CD14-positive monocyte (primary cell): ENCODE measurements around the gene LTO1. TPM values are rescaled to one million over a fixed set of nuclear protein-coding genes. Genes with fewer than 3 reads are reported as not detected.

Source experiments
- DNase-seq, 3 donors: peaks; one replicate each; pipeline ENCODE4 v3.0.0-alpha.2; 2011 to 2022
- H2AFZ ChIP-seq: 2 replicates; pipeline ENCODE4 v1.6.0; 2012; ENCODE audit warnings: mild to moderate bottlenecking, low read depth, low read length, inconsistent platforms; ENCODE audit not compliant: insufficient read depth, poor library complexity, severe bottlenecking
- H3K27ac ChIP-seq, 2 donors: 1 replicate in 1 of 2; 2 replicates in 1 of 2; pipeline ENCODE4 v1.5.1; 2012 to 2013; ENCODE audit warnings: low read length in 2 of 2, control low read depth in 1 of 2, inconsistent platforms in 1 of 2, low read depth in 1 of 2, mild to moderate bottlenecking in 1 of 2
- H3K27me3 ChIP-seq, 2 donors: one replicate each; pipeline versions ENCODE4 v1.6.0 to v1.6.1; 2011 to 2013; ENCODE audit warnings: low read length in 2 of 2; ENCODE audit not compliant: control insufficient read depth in 2 of 2, insufficient read depth in 2 of 2
- H3K36me3 ChIP-seq, 2 donors: replicated peaks in 1 of 2; 1 replicate in 1 of 2; 2 replicates in 1 of 2; pipeline versions ENCODE4 v1.5.1 to v1.6.1; 2012 to 2013; ENCODE audit warnings: low read length in 2 of 2, control low read depth in 1 of 2, inconsistent platforms in 1 of 2, mild to moderate bottlenecking in 1 of 2; ENCODE audit not compliant: insufficient read depth in 2 of 2, control insufficient read depth in 1 of 2
- H3K4me1 ChIP-seq, 2 donors: 1 replicate in 1 of 2; 2 replicates in 1 of 2; pipeline versions ENCODE4 v1.5.1 to v1.6.1; 2012 to 2013; ENCODE audit warnings: low read length in 2 of 2, control low read depth in 1 of 2, inconsistent platforms in 1 of 2, mild to moderate bottlenecking in 1 of 2, moderate library complexity in 1 of 2; ENCODE audit not compliant: insufficient read depth in 2 of 2, control insufficient read depth in 1 of 2
- H3K4me2 ChIP-seq: replicated peaks from 2 replicates; pipeline ENCODE3; 2012; ENCODE audit warnings: low read length, moderate library complexity, mild to moderate bottlenecking; ENCODE audit not compliant: poor library complexity, severe bottlenecking; ENCODE audit errors: extremely low read depth
- H3K4me3 ChIP-seq, 3 experiments: fragments of 200-600 bp in 1 of 3; sonication (generic) in 1 of 3; replicated peaks in 1 of 3; 1 replicate in 2 of 3; 2 replicates in 1 of 3; pipeline ENCODE4 v1.5.1; 2011 to 2013; ENCODE audit warnings: low read length in 3 of 3, mild to moderate bottlenecking in 3 of 3, control low read depth in 2 of 3, low read depth in 2 of 3, inconsistent platforms in 1 of 3, moderate library complexity in 1 of 3
- H3K79me2 ChIP-seq: 2 replicates; pipeline ENCODE4 v1.6.0; 2012; ENCODE audit warnings: mild to moderate bottlenecking, control low read depth, inconsistent platforms, low read length, moderate library complexity; ENCODE audit not compliant: insufficient read depth
- H3K9ac ChIP-seq: 2 replicates; pipeline ENCODE4 v1.6.0; 2017; ENCODE audit warnings: low read length, mild to moderate bottlenecking; ENCODE audit not compliant: insufficient read depth, poor library complexity, severe bottlenecking
- H3K9me3 ChIP-seq, 2 donors: replicated peaks in 1 of 2; 1 replicate in 1 of 2; 2 replicates in 1 of 2; pipeline versions ENCODE4 v1.5.1 to v1.6.1; 2012 to 2013; ENCODE audit warnings: low read length in 2 of 2, control low read depth in 1 of 2; ENCODE audit not compliant: control insufficient read depth in 1 of 2, insufficient read depth in 1 of 2
- H4K20me1 ChIP-seq: 2 replicates; pipeline ENCODE4 v1.6.0; 2012; ENCODE audit warnings: mild to moderate bottlenecking, low read length, control low read depth, moderate library complexity; ENCODE audit not compliant: insufficient read depth
- H3K27ac Mint-ChIP-seq, 7 donors: one replicate each; pipeline ENCODE4 v1.8.0; 2020; ENCODE audit warnings: mild to moderate bottlenecking in 7 of 7, mixed read lengths in 7 of 7, moderate library complexity in 6 of 7, inconsistent platforms in 2 of 7
- H3K27me3 Mint-ChIP-seq, 3 donors: one replicate each; pipeline ENCODE4 v1.8.0; 2021 to 2022; ENCODE audit warnings: low read depth in 3 of 3, mild to moderate bottlenecking in 3 of 3, mixed read lengths in 3 of 3, moderate library complexity in 3 of 3, inconsistent platforms in 1 of 3
- H3K36me3 Mint-ChIP-seq, 2 donors: one replicate each; pipeline ENCODE4 v1.8.0; 2020; ENCODE audit warnings: mixed read lengths in 2 of 2, inconsistent platforms in 1 of 2, mild to moderate bottlenecking in 1 of 2
- H3K4me1 Mint-ChIP-seq: one replicate; pipeline ENCODE4 v1.8.0; 2020; ENCODE audit warnings: mild to moderate bottlenecking, mixed read lengths
- H3K4me3 Mint-ChIP-seq, 2 donors: one replicate each; pipeline ENCODE4 v1.8.0; 2020; ENCODE audit warnings: mild to moderate bottlenecking in 2 of 2, mixed read lengths in 2 of 2, moderate library complexity in 1 of 2
- H3K9me3 Mint-ChIP-seq, 7 donors: one replicate each; pipeline ENCODE4 v1.8.0; 2020 to 2022; ENCODE audit warnings: mixed read lengths in 7 of 7, mild to moderate bottlenecking in 6 of 7, moderate library complexity in 6 of 7, inconsistent platforms in 2 of 7
- CTCF ChIP-seq: fragments of 200-600 bp; IDR thresholded peaks from one replicate; pipeline ENCODE4 v1.8.0; 2022; ENCODE audit warnings: antibody characterized with exemption, mild to moderate bottlenecking
- WGBS: methylation state at CpG from one replicate; pipeline ENCODE4 v1.1.5; 2013; ENCODE audit warnings: missing lambda C conversion rate; ENCODE audit not compliant: insufficient coverage; 5-methylcytosine and 5-hydroxymethylcytosine counted together
- intact Hi-C, 2 donors: fragments of 100-400 bp; cut with micrococcal nuclease; formaldehyde crosslinking; loops; one replicate each; pipeline versions ENCODE4 v1.15.0 to v1.15.1; 2023
- polyA plus RNA-seq, 3 donors: library from polyadenylated mRNA; depleted of rRNA in 1 of 3; unstranded in 2 of 3; stranded (reverse) in 1 of 3; fragments of 300-500 nt in 2 of 3; fragments of >200 nt in 1 of 3; fragmentation: Illumina TruSeq in 2 of 3; gene quantifications; 1 replicate in 2 of 3; 2 replicates in 1 of 3; pipeline ENCODE4 v1.2.3, GENCODE V29; 2012 to 2021

LTO1 gene
- polyA plus RNA-seq, 3 donors = 3.9 to 27.1 (median 5.2) TPM

- no peaks in the 10 kb centered on the region for H3K36me3 Mint-ChIP-seq
- H3K27me3 Mint-ChIP-seq = peaks cover 0 to 6% (median 5%) of the 10 kb centered on the region in 3 donors
- 98% methylated on average over 15 of the region's 23 CpGs for WGBS
- no peaks in the 10 kb centered on the region for H3K9me3 Mint-ChIP-seq
- H3K36me3 ChIP-seq = no peaks in the 10 kb centered on the region
- H3K9me3 ChIP-seq = no peaks in the 10 kb centered on the region
- intact Hi-C loops = no loop called here
- no peak overlapping the region for H3K27ac ChIP-seq
- H3K4me3 ChIP-seq = no peak overlapping the region
- TF ChIP-seq CTCF = no peak
- no peaks in the 10 kb centered on the region for H3K79me2 ChIP-seq
- H3K4me1 Mint-ChIP-seq = no peaks in the 10 kb centered on the region
- H4K20me1 ChIP-seq = no peaks in the 10 kb centered on the region
- H3K4me3 Mint-ChIP-seq = no peak overlapping the region
- H2AFZ ChIP-seq = no peak overlapping the region
- H3K9ac ChIP-seq = no peak overlapping the region
- H3K27me3 ChIP-seq = no peaks in the 10 kb centered on the region
- H3K4me2 ChIP-seq = no peak overlapping the region
- no peaks in the 10 kb centered on the region for H3K4me1 ChIP-seq
- DNase-seq = no peak
- no peak overlapping the region for H3K27ac Mint-ChIP-seq
Measured at GRCh38 chr11:69653406-69653960, 21.7 kb downstream of the LTO1 start.

GRCh38 chr11:69652999-69653398 lies 22.2 kb downstream of the LTO1 start:
- no peaks in the 10 kb centered on the region for H4K20me1 ChIP-seq
- no peak overlapping the region for H3K4me3 ChIP-seq
- no peak overlapping the region for H2AFZ ChIP-seq
- no peaks in the 10 kb centered on the region for H3K4me1 Mint-ChIP-seq
- H3K27ac ChIP-seq = no peak overlapping the region
- no peak overlapping the region for H3K27ac Mint-ChIP-seq
- TF ChIP-seq CTCF = no peak
- H3K27me3 Mint-ChIP-seq = peaks cover 0 to 6% (median 5%) of the 10 kb centered on the region in 3 donors
- 68% methylated on average over 5 of the region's 11 CpGs for WGBS
- no peak overlapping the region for H3K4me2 ChIP-seq
- H3K4me1 ChIP-seq = no peaks in the 10 kb centered on the region
- H3K27me3 ChIP-seq = no peaks in the 10 kb centered on the region
- no peak overlapping the region for H3K4me3 Mint-ChIP-seq
- no peaks in the 10 kb centered on the region for H3K36me3 ChIP-seq
- no peak for DNase-seq
- intact Hi-C loops = no loop called here
- H3K9me3 ChIP-seq = no peaks in the 10 kb centered on the region
- no peaks in the 10 kb centered on the region for H3K79me2 ChIP-seq
- no peaks in the 10 kb centered on the region for H3K36me3 Mint-ChIP-seq
- H3K9ac ChIP-seq = no peak overlapping the region
- H3K9me3 Mint-ChIP-seq = no peaks in the 10 kb centered on the region
